Cardiac muscle cell (in vitro differentiated cells and primary cell): Measurements from ENCODE around the gene TP53TG5. TPM values are rescaled to one million over a fixed set of nuclear protein-coding genes. Genes with fewer than 3 reads are reported as not detected.

ENCODE experiments used
- DNase-seq, 2 donors: peaks; one replicate each; pipeline versions ENCODE4 v3.0.0 to v3.0.0-alpha.2; 2010 to 2017; ENCODE audit warnings: low read depth in 1 of 2, low spot score in 1 of 2
- H3K27ac ChIP-seq: fragments of 200-600 bp; sonication (generic); 2 replicates; pipeline ENCODE4 v1.5.1; 2016
- H3K27me3 ChIP-seq: fragments of 200-600 bp; sonication (generic); 2 replicates; pipeline ENCODE4 v1.6.0; 2016; ENCODE audit warnings: control low read depth
- H3K36me3 ChIP-seq: fragments of 200-600 bp; sonication (generic); 2 replicates; pipeline ENCODE4 v1.5.1; 2016; ENCODE audit warnings: control low read depth
- H3K4me1 ChIP-seq: fragments of 200-600 bp; sonication (generic); 2 replicates; pipeline ENCODE4 v1.8.1; 2017; ENCODE audit warnings: low read depth, mild to moderate bottlenecking, mixed run types
- H3K4me3 ChIP-seq: fragments of 200-600 bp; sonication (generic); 2 replicates; pipeline ENCODE4 v1.5.1; 2016; ENCODE audit warnings: mild to moderate bottlenecking
- H3K9me3 ChIP-seq: fragments of 200-600 bp; sonication (generic); 2 replicates; pipeline ENCODE4 v1.5.1; 2017; ENCODE audit warnings: low read depth, mild to moderate bottlenecking, control low read depth
- CTCF ChIP-seq: IDR thresholded peaks from 2 replicates; pipeline ENCODE4 v1.5.1; 2012; ENCODE audit warnings: low read depth, mild to moderate bottlenecking, low read length
- polyA plus RNA-seq: library from polyadenylated mRNA; unstranded; fragments of >200 nt; fragmentation: Nextera tagmentation; extraction: Ambion mirVana; gene quantifications from 2 replicates; pipeline ENCODE4 v1.2.1, GENCODE V29; 2016
- total RNA-seq: library from RNA; depleted of rRNA; stranded (reverse); fragments of >200 nt; gene quantifications from 2 replicates; pipeline ENCODE4 v1.2.3, GENCODE V29; 2016

Gene TP53TG5
- total and polyA plus RNA-seq, 2 experiments from 2014 or later = 0.39 to 3.5 TPM

GRCh38 chr20:45341579-45341938 is 36.6 kb downstream of the TP53TG5 start:
- Histone ChIP-seq H3K27me3 (no peaks in the 10 kb centered on the region), H3K4me1 (peaks cover 85% of the 10 kb centered on the region), H3K27ac (peak overlapping the region; percentile 98), H3K9me3 (no peaks in the 10 kb centered on the region), H3K36me3 (no peaks in the 10 kb centered on the region), H3K4me3 (peak overlapping the region; percentile 22)
- peak in 1 of 2 donors; percentile 45 for DNase-seq
- TF ChIP-seq CTCF = no peak

- no peak for TF ChIP-seq CTCF
- Histone ChIP-seq H3K36me3 (no peaks in the 10 kb centered on the region), H3K4me1 (peaks cover 79% of the 10 kb centered on the region), H3K27ac (peak overlapping the region; percentile 98), H3K9me3 (no peaks in the 10 kb centered on the region), H3K4me3 (no peak overlapping the region), H3K27me3 (no peaks in the 10 kb centered on the region)
- peak in 1 of 2 donors; percentile 48 for DNase-seq
Observed at GRCh38 chr20:45340951-45341350, 37.2 kb downstream of the TP53TG5 start.

- H3K27me3 ChIP-seq = no peaks in the 10 kb centered on the region
- H3K27ac ChIP-seq = peak overlapping the region; percentile 98
- no peak overlapping the region for H3K4me3 ChIP-seq
- H3K9me3 ChIP-seq = no peaks in the 10 kb centered on the region
- peaks cover 72% of the 10 kb centered on the region for H3K4me1 ChIP-seq
- no peak for DNase-seq
- no peaks in the 10 kb centered on the region for H3K36me3 ChIP-seq
- no peak for TF ChIP-seq CTCF
Observed at GRCh38 chr20:45340236-45340847, 37.8 kb downstream of the TP53TG5 start.

GRCh38 chr20:45339799-45340198 is 38.3 kb downstream of the TP53TG5 start:
- peak overlapping the region; percentile 98 for H3K27ac ChIP-seq
- DNase-seq = no peak
- no peak for TF ChIP-seq CTCF

GRCh38 chr20:45339084-45339483 is 39.0 kb downstream of the TP53TG5 start:
- Histone ChIP-seq H3K27me3 (no peaks in the 10 kb centered on the region), H3K4me1 (peaks cover 60% of the 10 kb centered on the region), H3K27ac (peak overlapping the region; percentile 98), H3K9me3 (no peaks in the 10 kb centered on the region), H3K4me3 (no peak overlapping the region), H3K36me3 (peaks cover 5% of the 10 kb centered on the region)
- no peak for TF ChIP-seq CTCF
- DNase-seq = no peak

More at GRCh38 chr20:45339799-45340198, 38.3 kb downstream of the TP53TG5 start:
- Histone ChIP-seq H3K4me3 (no peak overlapping the region), H3K36me3 (peaks cover 2% of the 10 kb centered on the region), H3K27me3 (no peaks in the 10 kb centered on the region), H3K9me3 (no peaks in the 10 kb centered on the region), H3K4me1 (peaks cover 67% of the 10 kb centered on the region)
